GM18499 (cell line): ENCODE data around the gene B3GALT6.

Experiments used
- ATAC-seq: cut with Tn5 transposase; IDR thresholded peaks from one replicate; pipeline ENCODE4 v1.9.1; 2021; ENCODE audit warnings: moderate number of reproducible peaks; ENCODE audit not compliant: insufficient read depth, unreplicated experiment

The B3GALT6 gene

GRCh38 chr1:1259540-1259939 is 27.5 kb downstream of the B3GALT6 start:
- no peak for ATAC-seq

- ATAC-seq, result no peak
Observed at GRCh38 chr1:1259951-1260600, 28.0 kb downstream of the B3GALT6 start.

GRCh38 chr1:1260843-1261560 is 29.0 kb downstream of the B3GALT6 start:
- ATAC-seq, result no peak

- ATAC-seq, result no peak
Observed at GRCh38 chr1:1262071-1262470, 30.0 kb downstream of the B3GALT6 start.

GRCh38 chr1:1262758-1263157 is 30.7 kb downstream of the B3GALT6 start:
- ATAC-seq, result no peak

GRCh38 chr1:1264026-1264425 is 32.0 kb downstream of the B3GALT6 start:
- no peak for ATAC-seq

- ATAC-seq, result no peak
Observed at GRCh38 chr1:1264868-1265272, 32.8 kb downstream of the B3GALT6 start.

GRCh38 chr1:1267488-1268283 is 35.6 kb downstream of the B3GALT6 start:
- ATAC-seq, result no peak

- ATAC-seq, result no peak
Observed at GRCh38 chr1:1268284-1268682, 36.2 kb downstream of the B3GALT6 start.

GRCh38 chr1:1270813-1271212 is 38.8 kb downstream of the B3GALT6 start:
- no peak for ATAC-seq

GRCh38 chr1:1272341-1273208 is 40.5 kb downstream of the B3GALT6 start:
- no peak for ATAC-seq

- ATAC-seq, result no peak
Observed at GRCh38 chr1:1273209-1273511, 41.1 kb downstream of the B3GALT6 start.

- no peak for ATAC-seq
Observed at GRCh38 chr1:1273512-1274298, 41.7 kb downstream of the B3GALT6 start, which contains the start of gene UBE2J2. TSS of gene UBE2J2 (minus strand) at chr1:1273854. CDS start at chr1:1267992, 5,862 bp downstream.

- no peak for ATAC-seq
Observed at GRCh38 chr1:1274299-1274930, 42.4 kb downstream of the B3GALT6 start.

GRCh38 chr1:1274931-1275431 is 42.9 kb downstream of the B3GALT6 start:
- ATAC-seq, result no peak

- ATAC-seq, result no peak
Observed at GRCh38 chr1:1275836-1276235, 43.8 kb downstream of the B3GALT6 start.

GRCh38 chr1:1278620-1279019 is 46.6 kb downstream of the B3GALT6 start:
- ATAC-seq, result no peak

- ATAC-seq, result no peak
Observed at GRCh38 chr1:1279028-1279427, 47.0 kb downstream of the B3GALT6 start.
